Tibial nerve (tissue), 4 donors: Measurements from ENCODE around the gene CNGB1. TPM values are rescaled to one million over a fixed set of nuclear protein-coding genes. Genes with fewer than 3 reads are reported as not detected.
A peak's percentile ranks its signal among the peaks of the same experiment; 100 is the strongest.
"Not testable (repeated sequence)": the region's sequence is repeated elsewhere in the genome, so short reads cannot be mapped to it uniquely, and the experiment has no call there.

Source experiments
- DNase-seq, 2 donors: peaks; one replicate each; pipeline ENCODE4 v3.0.0-alpha.2; 2019; ENCODE audit warnings: low spot score in 2 of 2
- H3K27ac ChIP-seq, 4 donors: fragments of 200-600 bp; sonication (generic) in 3 of 4; one replicate each; pipeline ENCODE4 v1.5.1; 2017 to 2019; ENCODE audit warnings: mild to moderate bottlenecking in 1 of 4
- H3K27me3 ChIP-seq, 2 donors: fragments of 200-600 bp; sonication (generic) in 1 of 2; one replicate each; pipeline versions ENCODE4 v1.5.1 to v1.6.0; 2017 to 2019
- H3K36me3 ChIP-seq, 3 donors: fragments of 200-600 bp; sonication (generic); one replicate each; pipeline ENCODE4 v1.5.1; 2018 to 2019
- H3K4me1 ChIP-seq, 4 donors: fragments of 200-600 bp; sonication (generic) in 3 of 4; one replicate each; pipeline ENCODE4 v1.5.1; 2017 to 2019
- H3K4me3 ChIP-seq, 4 donors: fragments of 200-600 bp; sonication (generic) in 3 of 4; one replicate each; pipeline ENCODE4 v1.5.1; 2017 to 2019; ENCODE audit warnings: mild to moderate bottlenecking in 1 of 4, moderate library complexity in 1 of 4
- H3K9me3 ChIP-seq, 4 donors: fragments of 200-600 bp; sonication (generic) in 3 of 4; one replicate each; pipeline ENCODE4 v1.5.1; 2017 to 2019
- EP300 ChIP-seq, 2 donors: sonication (generic); formaldehyde crosslinking; IDR thresholded peaks; one replicate each; pipeline ENCODE4 v1.6.1; 2017; ENCODE audit warnings: antibody characterized with exemption in 2 of 2, mild to moderate bottlenecking in 1 of 2
- POLR2A ChIP-seq, 2 donors: fragments of 450-650 bp; IDR thresholded peaks; one replicate each; pipeline ENCODE4 v1.6.1; 2017; ENCODE audit warnings: antibody characterized with exemption in 2 of 2, mild to moderate bottlenecking in 2 of 2, moderate library complexity in 2 of 2
- WGBS, 2 donors: methylation state at CpG; one replicate each; pipeline ENCODE4 v1.1.5; 2018; 5-methylcytosine and 5-hydroxymethylcytosine counted together
- total RNA-seq, 4 donors: library from RNA; depleted of rRNA; stranded (reverse); fragments of >200 nt; gene quantifications; one replicate each; pipeline ENCODE4 v1.1.0, GENCODE V29; 2016
- TF ChIP-seq, protein P1 (sequence below), 5 experiments: fragments of 200-600 bp in 3 of 5; fragments of 450-650 bp in 2 of 5; sonication (generic) in 3 of 5; IDR thresholded peaks; one replicate each; pipeline ENCODE4 v1.5.1; 2016 to 2019; ENCODE audit warnings: antibody characterized with exemption in 5 of 5, mild to moderate bottlenecking in 3 of 5, moderate library complexity in 2 of 5

Gene CNGB1
- total RNA-seq, 4 donors from 2014 or later = not detected

DNA sequence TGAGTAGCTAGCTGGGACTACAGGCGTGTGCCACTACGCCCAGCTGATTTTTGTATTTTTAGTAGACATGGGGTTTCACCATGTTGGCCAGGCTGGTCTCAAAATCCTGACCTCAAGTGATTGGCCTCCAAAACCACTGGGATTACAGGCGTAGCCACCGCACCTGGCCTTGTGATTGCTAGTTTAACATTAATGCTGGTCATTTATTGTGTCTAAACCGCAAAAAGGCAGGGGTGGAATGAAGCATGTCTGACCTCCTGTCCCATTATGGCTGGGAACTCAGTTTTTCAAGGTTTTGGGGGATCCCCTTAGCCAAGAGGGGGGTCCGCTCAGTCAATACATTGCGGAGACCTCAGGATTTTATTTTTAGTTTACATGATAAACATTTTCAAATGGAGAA lies 10.7 kb upstream of the CNGB1 start:
- peaks cover 0 to 24% (median 9%) of the 10 kb centered on the region in 4 donors for H3K4me1 ChIP-seq
- peaks cover 0 to 13% of the 10 kb centered on the region in 2 donors for H3K27me3 ChIP-seq
- no peak for DNase-seq
- H3K27ac ChIP-seq = no peak overlapping the region
- no peaks in the 10 kb centered on the region for H3K36me3 ChIP-seq
- 83 to 90% methylated on average over 7 of the region's 7 CpGs for WGBS, 2 donors
- H3K4me3 ChIP-seq = no peak overlapping the region
- TF ChIP-seq, protein P1, sequence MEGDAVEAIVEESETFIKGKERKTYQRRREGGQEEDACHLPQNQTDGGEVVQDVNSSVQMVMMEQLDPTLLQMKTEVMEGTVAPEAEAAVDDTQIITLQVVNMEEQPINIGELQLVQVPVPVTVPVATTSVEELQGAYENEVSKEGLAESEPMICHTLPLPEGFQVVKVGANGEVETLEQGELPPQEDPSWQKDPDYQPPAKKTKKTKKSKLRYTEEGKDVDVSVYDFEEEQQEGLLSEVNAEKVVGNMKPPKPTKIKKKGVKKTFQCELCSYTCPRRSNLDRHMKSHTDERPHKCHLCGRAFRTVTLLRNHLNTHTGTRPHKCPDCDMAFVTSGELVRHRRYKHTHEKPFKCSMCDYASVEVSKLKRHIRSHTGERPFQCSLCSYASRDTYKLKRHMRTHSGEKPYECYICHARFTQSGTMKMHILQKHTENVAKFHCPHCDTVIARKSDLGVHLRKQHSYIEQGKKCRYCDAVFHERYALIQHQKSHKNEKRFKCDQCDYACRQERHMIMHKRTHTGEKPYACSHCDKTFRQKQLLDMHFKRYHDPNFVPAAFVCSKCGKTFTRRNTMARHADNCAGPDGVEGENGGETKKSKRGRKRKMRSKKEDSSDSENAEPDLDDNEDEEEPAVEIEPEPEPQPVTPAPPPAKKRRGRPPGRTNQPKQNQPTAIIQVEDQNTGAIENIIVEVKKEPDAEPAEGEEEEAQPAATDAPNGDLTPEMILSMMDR (IDR thresholded peaks at IDR 0.05) = no peak
- TF ChIP-seq POLR2A (IDR thresholded peaks at IDR 0.05) = no peak
- no peak for TF ChIP-seq EP300 (IDR thresholded peaks at IDR 0.05)
- no peaks in the 10 kb centered on the region for H3K9me3 ChIP-seq

DNA sequence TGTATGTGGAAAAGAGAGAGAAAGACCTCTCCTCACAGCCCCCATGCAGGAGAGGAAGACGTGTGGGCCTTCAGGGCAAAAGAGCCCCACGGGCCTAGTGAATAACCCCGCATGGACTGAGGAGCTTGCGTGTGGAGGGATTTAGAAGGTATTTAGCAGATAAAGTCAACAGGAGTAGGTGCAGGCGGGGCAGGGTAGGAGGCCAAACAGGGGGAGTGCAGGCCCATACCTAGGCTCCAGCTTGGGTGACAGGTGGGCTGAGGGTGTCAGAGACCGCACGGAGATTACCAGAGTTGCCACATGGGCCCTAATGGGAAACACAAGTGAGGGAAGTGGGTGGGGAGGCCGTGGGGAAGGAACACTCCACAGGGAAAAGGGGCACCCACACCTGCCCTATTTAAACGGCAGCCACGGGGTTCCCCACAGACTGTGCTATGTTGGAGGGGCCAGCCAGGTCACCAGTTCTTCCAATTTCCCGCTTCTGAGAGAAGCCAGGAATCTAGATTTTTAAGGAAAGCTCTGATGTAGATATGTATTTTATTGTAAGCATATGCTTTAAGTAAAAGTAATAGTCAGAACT lies 8.2 kb upstream of the CNGB1 start:
- peaks cover 0 to 7% of the 10 kb centered on the region in 2 donors for H3K27me3 ChIP-seq
- DNase-seq = no peak
- WGBS, 2 donors = 81 to 84% methylated on average over 11 of the region's 11 CpGs
- no peak overlapping the region for H3K4me3 ChIP-seq
- peaks cover 0 to 16% (median 1%) of the 10 kb centered on the region in 4 donors for H3K4me1 ChIP-seq
- no peaks in the 10 kb centered on the region for H3K9me3 ChIP-seq
- no peaks in the 10 kb centered on the region for H3K36me3 ChIP-seq
- TF ChIP-seq POLR2A (IDR thresholded peaks at IDR 0.05) = no peak
- TF ChIP-seq, protein P1 (IDR thresholded peaks at IDR 0.05) = no peak
- TF ChIP-seq EP300 (IDR thresholded peaks at IDR 0.05) = no peak
- H3K27ac ChIP-seq = no peak overlapping the region

DNA sequence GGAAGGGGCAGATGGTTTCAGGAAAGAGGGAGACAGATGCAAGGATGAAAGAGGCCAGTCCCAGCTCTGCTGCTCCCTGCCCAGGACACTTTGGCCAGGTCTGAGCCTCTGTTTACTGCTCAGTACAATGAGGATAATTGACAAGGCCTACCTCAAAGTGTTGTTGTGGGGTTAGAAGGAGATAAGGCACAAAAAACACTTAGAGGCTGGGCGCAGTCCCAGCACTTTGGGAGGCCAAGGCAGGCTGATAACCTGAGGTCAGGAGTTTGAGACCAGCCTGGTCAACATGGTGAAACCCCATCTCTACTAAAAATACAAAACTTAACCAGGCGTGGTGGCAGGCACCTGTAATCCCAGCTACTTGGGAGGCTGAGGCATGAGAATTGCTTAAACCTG lies 7.1 kb upstream of the CNGB1 start:
- DNase-seq, H3K4me3 ChIP-seq, H3K36me3 ChIP-seq, H3K9me3 ChIP-seq, H3K27me3 ChIP-seq: not testable (repeated sequence)
- Histone ChIP-seq H3K4me1 (peaks cover 0 to 15% (median 0%) of the 10 kb centered on the region in 4 donors), H3K27ac (peak overlapping the region in 1 of 4 donors; percentile 36)
- 92 to 96% methylated on average over 2 of the region's 2 CpGs for WGBS, 2 donors

DNA sequence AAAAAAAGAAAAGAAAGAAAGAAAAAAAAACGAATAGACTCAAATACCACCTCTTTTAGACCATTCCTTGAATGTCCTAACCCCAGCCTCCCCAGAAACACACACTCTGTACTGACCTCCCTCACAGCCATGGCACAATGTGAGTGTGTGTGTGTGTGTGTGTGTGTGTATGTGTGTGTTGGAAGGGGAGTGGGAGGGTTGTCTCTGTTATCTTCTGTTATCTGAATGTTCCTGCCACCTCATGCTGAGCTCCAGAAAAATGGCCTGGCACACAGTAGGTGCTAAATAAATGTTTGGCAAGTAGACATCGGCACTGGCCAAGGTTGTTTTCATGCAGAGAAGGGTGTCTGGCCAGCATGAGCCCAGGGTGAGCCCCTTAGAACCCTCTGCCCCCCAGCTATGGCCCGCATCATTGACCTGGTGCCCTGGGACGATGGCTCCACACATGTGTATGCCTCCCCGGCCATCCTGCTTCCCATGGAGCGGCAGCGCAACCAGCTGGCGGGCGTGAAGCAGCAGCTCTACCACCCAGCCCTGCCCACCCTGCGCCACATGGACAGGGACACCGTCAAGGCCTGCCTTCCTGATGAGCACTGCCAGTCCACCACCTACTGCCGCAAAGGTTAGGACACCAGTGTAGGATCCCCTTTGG lies 6.6 kb upstream of the CNGB1 start:
- no peak overlapping the region for H3K4me3 ChIP-seq
- peak overlapping the region in 1 of 4 donors; percentile 36 for H3K27ac ChIP-seq
- DNase-seq = no peak
- TF ChIP-seq EP300 (IDR thresholded peaks at IDR 0.05) (no peak), POLR2A (IDR thresholded peaks at IDR 0.05) (no peak)
- TF ChIP-seq, protein P1 (IDR thresholded peaks at IDR 0.05) = no peak
- H3K4me1 ChIP-seq = peaks cover 0 to 15% (median 0%) of the 10 kb centered on the region in 4 donors
- H3K9me3 ChIP-seq = no peaks in the 10 kb centered on the region
- WGBS, 2 donors = 82 to 86% methylated on average over 8 to 9 of the region's 12 CpGs
- H3K36me3 ChIP-seq = no peaks in the 10 kb centered on the region
- no peaks in the 10 kb centered on the region for H3K27me3 ChIP-seq

DNA sequence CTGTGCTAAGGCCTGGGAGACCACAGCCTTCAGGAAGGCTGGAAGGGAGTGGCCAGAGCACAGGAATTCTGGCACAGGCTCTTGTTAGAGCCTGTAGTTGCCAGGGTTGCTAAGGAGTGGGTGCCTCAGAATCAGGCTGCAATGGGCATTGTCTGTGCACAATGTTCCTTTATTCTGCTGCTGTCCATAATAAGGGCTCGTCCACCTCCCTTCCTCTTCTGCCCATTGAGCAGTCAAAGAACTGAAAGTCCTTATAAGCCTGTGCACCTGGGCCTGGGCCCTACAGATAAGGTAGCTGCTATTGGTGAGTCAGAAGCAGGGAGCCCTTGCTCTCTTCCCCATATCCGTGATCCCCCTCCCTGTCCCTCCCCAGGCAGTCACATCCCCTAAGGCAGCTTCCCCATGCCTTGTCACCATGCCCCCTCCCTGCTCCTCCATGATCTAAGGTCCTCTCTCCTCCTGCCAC lies 5.4 kb upstream of the CNGB1 start:
- H3K27ac ChIP-seq = peak overlapping the region; percentile 56 to 85 (median 71)
- no peaks in the 10 kb centered on the region for H3K36me3 ChIP-seq
- TF ChIP-seq, protein P1 (IDR thresholded peaks at IDR 0.05) = no peak
- peak in 1 of 2 donors; percentile 52 for TF ChIP-seq EP300 (IDR thresholded peaks at IDR 0.05)
- DNase-seq = no peak
- H3K4me1 ChIP-seq = peaks cover 0 to 15% (median 0%) of the 10 kb centered on the region in 4 donors
- 44 to 52% methylated on average over 2 of the region's 2 CpGs for WGBS, 2 donors
- no peak overlapping the region for H3K4me3 ChIP-seq
- H3K9me3 ChIP-seq = no peaks in the 10 kb centered on the region
- no peaks in the 10 kb centered on the region for H3K27me3 ChIP-seq
